Neural crest cell (in vitro differentiated cells): ENCODE results near the gene ICOS. TPM values are rescaled to one million over a fixed set of nuclear protein-coding genes. Genes with fewer than 3 reads are reported as not detected.

Experiments used
- DNase-seq: peaks from one replicate; pipeline ENCODE4 v3.0.0; 2021; ENCODE audit warnings: low read depth, mixed read lengths, low spot score
- H3K27ac Mint-ChIP-seq: one replicate; pipeline ENCODE4 v1.8.0; 2021; ENCODE audit warnings: mild to moderate bottlenecking, mixed read lengths; ENCODE audit not compliant: unreplicated experiment
- H3K27me3 Mint-ChIP-seq: 2 replicates; pipeline ENCODE4 v1.8.0; 2021; ENCODE audit warnings: low read depth, mild to moderate bottlenecking, mixed read lengths
- H3K36me3 Mint-ChIP-seq: 2 replicates; pipeline ENCODE4 v1.8.0; 2021; ENCODE audit warnings: low read depth, mild to moderate bottlenecking, mixed read lengths
- H3K4me1 Mint-ChIP-seq: 2 replicates; pipeline ENCODE4 v1.8.0; 2021; ENCODE audit warnings: mixed read lengths
- H3K4me3 Mint-ChIP-seq: one replicate; pipeline ENCODE4 v1.8.0; 2021; ENCODE audit warnings: mild to moderate bottlenecking, mixed read lengths
- H3K9me3 Mint-ChIP-seq: 2 replicates; pipeline ENCODE4 v1.8.0; 2021; ENCODE audit warnings: mixed read lengths
- total RNA-seq: library from RNA; stranded (reverse); gene quantifications from 2 replicates; pipeline ENCODE4 v1.2.1, GENCODE V29; 2021
- TF ChIP-seq, protein P1 (sequence below): fragments of 200-600 bp; sonication (generic); conservative IDR thresholded peaks from 2 replicates; pipeline ENCODE4 v1.5.0; 2021; ENCODE audit warnings: antibody characterized with exemption, mild to moderate bottlenecking

Gene ICOS
- total RNA-seq, 1 donor from 2014 or later: not detected

DNA sequence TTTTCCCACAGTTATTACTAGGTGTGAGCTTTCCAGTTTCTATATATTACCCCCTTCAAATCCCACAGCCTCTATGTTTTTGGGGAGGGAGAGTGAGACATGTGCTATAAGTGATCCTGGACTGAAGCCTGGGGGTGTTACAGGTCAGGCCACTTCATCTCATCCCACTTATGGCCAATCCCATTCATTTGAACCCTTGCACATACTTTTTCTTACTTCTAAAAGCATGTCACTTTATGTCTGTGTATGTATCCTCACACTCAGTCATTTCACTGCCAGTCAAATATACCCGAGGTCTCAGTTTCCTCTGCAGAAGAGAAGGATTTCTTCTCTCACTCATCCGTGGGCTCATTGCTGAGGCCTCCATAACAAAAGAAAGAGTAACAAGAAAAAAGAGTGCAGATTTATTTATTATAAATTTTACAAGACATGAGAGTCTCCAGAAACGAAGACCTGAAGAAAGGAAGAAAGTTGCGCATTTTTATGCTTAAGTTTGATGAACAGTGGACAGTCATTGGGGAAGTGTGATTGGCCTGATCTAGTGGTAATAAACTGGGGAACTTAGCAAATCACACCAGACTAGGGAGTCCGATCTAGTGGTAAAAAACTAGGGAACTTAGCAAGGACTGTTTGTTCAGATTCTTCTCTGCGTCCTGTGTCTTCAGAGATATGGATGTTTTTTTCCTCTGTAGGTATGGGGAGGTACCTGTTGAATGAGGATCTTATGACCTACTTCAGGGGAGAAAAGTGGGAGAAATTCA is 52.1 kb downstream of the ICOS start:
- no peak overlapping the region for H3K4me3 Mint-ChIP-seq
- TF ChIP-seq, protein P1, sequence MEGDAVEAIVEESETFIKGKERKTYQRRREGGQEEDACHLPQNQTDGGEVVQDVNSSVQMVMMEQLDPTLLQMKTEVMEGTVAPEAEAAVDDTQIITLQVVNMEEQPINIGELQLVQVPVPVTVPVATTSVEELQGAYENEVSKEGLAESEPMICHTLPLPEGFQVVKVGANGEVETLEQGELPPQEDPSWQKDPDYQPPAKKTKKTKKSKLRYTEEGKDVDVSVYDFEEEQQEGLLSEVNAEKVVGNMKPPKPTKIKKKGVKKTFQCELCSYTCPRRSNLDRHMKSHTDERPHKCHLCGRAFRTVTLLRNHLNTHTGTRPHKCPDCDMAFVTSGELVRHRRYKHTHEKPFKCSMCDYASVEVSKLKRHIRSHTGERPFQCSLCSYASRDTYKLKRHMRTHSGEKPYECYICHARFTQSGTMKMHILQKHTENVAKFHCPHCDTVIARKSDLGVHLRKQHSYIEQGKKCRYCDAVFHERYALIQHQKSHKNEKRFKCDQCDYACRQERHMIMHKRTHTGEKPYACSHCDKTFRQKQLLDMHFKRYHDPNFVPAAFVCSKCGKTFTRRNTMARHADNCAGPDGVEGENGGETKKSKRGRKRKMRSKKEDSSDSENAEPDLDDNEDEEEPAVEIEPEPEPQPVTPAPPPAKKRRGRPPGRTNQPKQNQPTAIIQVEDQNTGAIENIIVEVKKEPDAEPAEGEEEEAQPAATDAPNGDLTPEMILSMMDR: no peak
- H3K27ac Mint-ChIP-seq: no peak overlapping the region
- no peaks in the 10 kb centered on the region for H3K36me3 Mint-ChIP-seq
- no peaks in the 10 kb centered on the region for H3K9me3 Mint-ChIP-seq
- no peak for DNase-seq
- no peaks in the 10 kb centered on the region for H3K4me1 Mint-ChIP-seq
- no peaks in the 10 kb centered on the region for H3K27me3 Mint-ChIP-seq

- no peaks in the 10 kb centered on the region for H3K9me3 Mint-ChIP-seq
- H3K4me1 Mint-ChIP-seq: no peaks in the 10 kb centered on the region
- no peak overlapping the region for H3K27ac Mint-ChIP-seq
- no peak overlapping the region for H3K4me3 Mint-ChIP-seq
- TF ChIP-seq, protein P1: no peak
- no peaks in the 10 kb centered on the region for H3K27me3 Mint-ChIP-seq
- no peak for DNase-seq
- H3K36me3 Mint-ChIP-seq: no peaks in the 10 kb centered on the region
Observed at GRCh38 chr2:203989521-203989920, 53.0 kb downstream of the ICOS start.

GRCh38 chr2:203992509-203992908 is 55.9 kb downstream of the ICOS start:
- Mint-ChIP-seq H3K27ac (no peak overlapping the region), H3K4me3 (no peak overlapping the region), H3K27me3 (no peaks in the 10 kb centered on the region), H3K36me3 (no peaks in the 10 kb centered on the region), H3K4me1 (no peaks in the 10 kb centered on the region), H3K9me3 (no peaks in the 10 kb centered on the region)
- TF ChIP-seq, protein P1: no peak
- no peak for DNase-seq

- no peaks in the 10 kb centered on the region for H3K4me1 Mint-ChIP-seq
- H3K27ac Mint-ChIP-seq: no peak overlapping the region
- no peaks in the 10 kb centered on the region for H3K27me3 Mint-ChIP-seq
- TF ChIP-seq, protein P1: no peak
- no peak for DNase-seq
- no peaks in the 10 kb centered on the region for H3K9me3 Mint-ChIP-seq
- no peak overlapping the region for H3K4me3 Mint-ChIP-seq
- H3K36me3 Mint-ChIP-seq: no peaks in the 10 kb centered on the region
Observed at GRCh38 chr2:203993011-203993410, 56.4 kb downstream of the ICOS start.

GRCh38 chr2:203993560-203993959 is 57.0 kb downstream of the ICOS start:
- Mint-ChIP-seq H3K4me1 (peaks cover 3% of the 10 kb centered on the region), H3K27ac (no peak overlapping the region), H3K36me3 (no peaks in the 10 kb centered on the region), H3K27me3 (no peaks in the 10 kb centered on the region), H3K9me3 (no peaks in the 10 kb centered on the region), H3K4me3 (no peak overlapping the region)
- TF ChIP-seq, protein P1: no peak
- DNase-seq: no peak
